ENCODE data around the gene MARVELD3.

DNA sequence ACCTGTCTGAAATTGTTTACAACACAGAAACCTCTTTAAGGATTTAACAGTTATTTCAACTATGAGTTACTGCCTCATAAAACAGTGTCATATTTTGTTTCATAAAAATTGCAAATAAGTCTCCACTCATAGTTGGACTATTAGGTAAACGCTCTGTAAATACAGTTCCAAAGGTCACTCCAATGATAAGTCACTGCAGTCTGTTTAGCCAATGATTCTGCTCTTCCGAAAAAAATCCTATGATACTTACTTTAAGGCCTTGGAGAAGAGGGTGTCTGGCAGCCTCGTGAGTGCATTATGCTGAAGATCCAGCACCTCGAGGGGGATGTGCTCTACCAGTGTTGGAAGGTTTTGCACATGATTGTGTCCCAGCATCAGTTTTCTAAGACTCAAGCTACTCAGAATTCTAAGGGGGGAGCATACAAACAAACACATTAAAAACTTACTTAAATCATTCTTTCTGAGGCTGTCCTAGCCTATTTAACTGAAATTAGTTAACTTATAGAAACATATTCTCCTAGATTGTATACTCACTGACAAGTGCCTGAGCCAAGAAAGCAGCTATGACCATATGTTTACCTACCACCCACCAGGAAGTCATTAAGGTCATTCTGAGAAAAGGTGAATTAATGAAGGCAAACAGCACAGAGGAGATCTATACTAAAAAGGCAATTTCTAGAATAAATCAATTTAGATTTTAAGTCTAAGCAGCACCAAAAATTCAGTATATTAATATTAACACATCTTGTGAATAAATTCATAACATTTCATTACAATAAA, 41.1 kb downstream of the MARVELD3 start:
- TF ChIP-seq, protein P1, sequence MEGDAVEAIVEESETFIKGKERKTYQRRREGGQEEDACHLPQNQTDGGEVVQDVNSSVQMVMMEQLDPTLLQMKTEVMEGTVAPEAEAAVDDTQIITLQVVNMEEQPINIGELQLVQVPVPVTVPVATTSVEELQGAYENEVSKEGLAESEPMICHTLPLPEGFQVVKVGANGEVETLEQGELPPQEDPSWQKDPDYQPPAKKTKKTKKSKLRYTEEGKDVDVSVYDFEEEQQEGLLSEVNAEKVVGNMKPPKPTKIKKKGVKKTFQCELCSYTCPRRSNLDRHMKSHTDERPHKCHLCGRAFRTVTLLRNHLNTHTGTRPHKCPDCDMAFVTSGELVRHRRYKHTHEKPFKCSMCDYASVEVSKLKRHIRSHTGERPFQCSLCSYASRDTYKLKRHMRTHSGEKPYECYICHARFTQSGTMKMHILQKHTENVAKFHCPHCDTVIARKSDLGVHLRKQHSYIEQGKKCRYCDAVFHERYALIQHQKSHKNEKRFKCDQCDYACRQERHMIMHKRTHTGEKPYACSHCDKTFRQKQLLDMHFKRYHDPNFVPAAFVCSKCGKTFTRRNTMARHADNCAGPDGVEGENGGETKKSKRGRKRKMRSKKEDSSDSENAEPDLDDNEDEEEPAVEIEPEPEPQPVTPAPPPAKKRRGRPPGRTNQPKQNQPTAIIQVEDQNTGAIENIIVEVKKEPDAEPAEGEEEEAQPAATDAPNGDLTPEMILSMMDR (IDR thresholded peaks at IDR 0.05): no peak
- TF ChIP-seq POLR2A (IDR thresholded peaks at IDR 0.05) (no peak), EP300 (IDR thresholded peaks at IDR 0.05) (no peak)

All from ovary (tissue), 3 donors.